ENCODE measurements around the gene CPNE4. TPM values are rescaled to one million over a fixed set of nuclear protein-coding genes. Genes with fewer than 3 reads are reported as not detected.

CPNE4 gene
- total RNA-seq, 1 experiment from 2014 or later = 5.7 TPM

DNA sequence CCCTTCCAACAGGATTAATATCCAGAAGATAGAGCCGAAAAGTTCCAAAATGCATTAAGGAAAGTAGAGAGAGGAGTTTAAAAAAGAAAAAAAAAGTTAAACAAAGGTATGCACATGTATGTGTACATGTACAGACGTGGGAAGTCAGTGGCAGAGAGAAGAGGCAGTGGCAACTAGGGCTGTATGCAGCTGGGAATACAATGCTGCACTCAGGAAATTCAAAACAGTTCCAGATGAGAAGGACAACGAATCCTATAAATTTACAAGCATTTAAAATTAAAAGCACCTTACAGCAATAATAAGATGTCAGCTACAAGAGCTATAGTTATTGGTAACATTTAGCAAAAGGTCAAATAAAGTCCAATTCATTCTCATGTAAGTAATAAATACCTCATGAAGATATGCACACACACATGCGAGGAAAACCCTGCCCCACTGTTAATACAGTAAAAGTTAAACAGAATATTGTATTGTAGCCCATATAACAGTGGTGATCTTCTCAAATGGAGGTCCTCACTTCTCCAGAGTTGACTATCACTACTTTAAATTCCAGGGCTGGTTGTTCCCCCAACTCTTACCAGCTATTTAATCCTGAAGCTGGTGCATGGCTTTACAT lies 550.2 kb downstream of the CPNE4 start:
- Histone ChIP-seq H3K36me3 (ENCODE audit: insufficient read depth, low read length, poor library complexity, severe bottlenecking) (peaks cover 37% of the 10 kb centered on the region), H3K27ac (ENCODE audit: low read depth, low read length, poor library complexity, severe bottlenecking) (no peak overlapping the region), H3K9me3 (ENCODE audit: low read depth, low read length, poor library complexity, severe bottlenecking) (no peaks in the 10 kb centered on the region), H3K4me3 (ENCODE audit: low read depth, low read length, poor library complexity, severe bottlenecking) (no peak overlapping the region), H3K4me1 (ENCODE audit: insufficient read depth, low read length, poor library complexity, severe bottlenecking) (no peaks in the 10 kb centered on the region), H3K27me3 (replicated peaks; ENCODE audit: insufficient read depth, low read depth, low read length, poor library complexity) (no peaks in the 10 kb centered on the region)
- POLR2A ChIA-PET (ENCODE audit: low non-redundant PET) = no interaction called here
- TF ChIP-seq, protein P1, sequence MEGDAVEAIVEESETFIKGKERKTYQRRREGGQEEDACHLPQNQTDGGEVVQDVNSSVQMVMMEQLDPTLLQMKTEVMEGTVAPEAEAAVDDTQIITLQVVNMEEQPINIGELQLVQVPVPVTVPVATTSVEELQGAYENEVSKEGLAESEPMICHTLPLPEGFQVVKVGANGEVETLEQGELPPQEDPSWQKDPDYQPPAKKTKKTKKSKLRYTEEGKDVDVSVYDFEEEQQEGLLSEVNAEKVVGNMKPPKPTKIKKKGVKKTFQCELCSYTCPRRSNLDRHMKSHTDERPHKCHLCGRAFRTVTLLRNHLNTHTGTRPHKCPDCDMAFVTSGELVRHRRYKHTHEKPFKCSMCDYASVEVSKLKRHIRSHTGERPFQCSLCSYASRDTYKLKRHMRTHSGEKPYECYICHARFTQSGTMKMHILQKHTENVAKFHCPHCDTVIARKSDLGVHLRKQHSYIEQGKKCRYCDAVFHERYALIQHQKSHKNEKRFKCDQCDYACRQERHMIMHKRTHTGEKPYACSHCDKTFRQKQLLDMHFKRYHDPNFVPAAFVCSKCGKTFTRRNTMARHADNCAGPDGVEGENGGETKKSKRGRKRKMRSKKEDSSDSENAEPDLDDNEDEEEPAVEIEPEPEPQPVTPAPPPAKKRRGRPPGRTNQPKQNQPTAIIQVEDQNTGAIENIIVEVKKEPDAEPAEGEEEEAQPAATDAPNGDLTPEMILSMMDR (conservative IDR thresholded peaks at IDR 0.05; ENCODE audit: low read depth, low read length) = no peak
- no peak for TF ChIP-seq EZH2 (IDR thresholded peaks at IDR 0.05; ENCODE audit: borderline replicate concordance, low read depth, low read length, poor library complexity, severe bottlenecking)
- intact Hi-C loops (cut with micrococcal nuclease; ENCODE audit: unreplicated experiment) = no loop called here
- CTCF ChIA-PET = no interaction called here
- no peak for DNase-seq (ENCODE audit: low spot score)
- BruUV-seq (replicated peaks) = no TSS peak

Small RNAs within 50 kb of the gene (microRNA-seq; reads per million reads assigned to microRNA genes)
- gene MIR5704 = not detected

All from A673 (cell line).